HepG2 (cell line): ENCODE data around the gene THOC6. TPM values are rescaled to one million over a fixed set of nuclear protein-coding genes. Genes with fewer than 3 reads are reported as not detected.

Experiments used
- AFF4 ChIP-seq: sonication (generic); formaldehyde crosslinking; IDR thresholded peaks from 2 replicates; pipeline ENCODE4 v1.4.0; 2020; ENCODE audit warnings: missing genetic modification reagents
- FOXA3 ChIP-seq: IDR thresholded peaks from 2 replicates; pipeline ENCODE4 v1.6.1; 2016; ENCODE audit warnings: missing genetic modification reagents, missing compliant biosample characterization
- HMG20A ChIP-seq: IDR thresholded peaks from 2 replicates; pipeline ENCODE4 v1.6.1; 2016; ENCODE audit warnings: borderline replicate concordance
- HNF4G ChIP-seq, 2 experiments: sonication (generic) in 1 of 2; formaldehyde crosslinking in 1 of 2; IDR thresholded peaks; 2 replicates each; pipeline versions ENCODE4 v1.4.0 to v1.6.1; 2011 to 2020; ENCODE audit warnings: borderline replicate concordance in 2 of 2, low read depth in 2 of 2, mild to moderate bottlenecking in 2 of 2, low read length in 1 of 2, missing genetic modification reagents in 1 of 2, moderate library complexity in 1 of 2
- KIAA2018 ChIP-seq: sonication (generic); formaldehyde crosslinking; IDR thresholded peaks from 2 replicates; pipeline ENCODE4 v1.5.0; 2020; ENCODE audit warnings: mild to moderate bottlenecking, missing genetic modification reagents, borderline replicate concordance
- SMARCC2 ChIP-seq: fragments of 450-650 bp; IDR thresholded peaks from 2 replicates; pipeline ENCODE4 v1.6.1; 2017; ENCODE audit warnings: antibody characterized with exemption, mild to moderate bottlenecking
- SPEN ChIP-seq: sonication (generic); formaldehyde crosslinking; IDR thresholded peaks from 2 replicates; pipeline ENCODE4 v1.5.1; 2020; ENCODE audit warnings: low read depth, mild to moderate bottlenecking, missing genetic modification reagents
- THAP11 ChIP-seq: IDR thresholded peaks from 2 replicates; pipeline ENCODE4 v1.6.1; 2016; ENCODE audit warnings: missing biosample characterization, missing genetic modification reagents
- ZNF121 ChIP-seq: sonication (generic); formaldehyde crosslinking; IDR thresholded peaks from 2 replicates; pipeline ENCODE4 v1.5.0; 2020; ENCODE audit warnings: mild to moderate bottlenecking, missing genetic modification reagents
- ZNF274 ChIP-seq: sonication (generic); formaldehyde crosslinking; IDR thresholded peaks from 2 replicates; pipeline ENCODE4 v1.5.1; 2020; ENCODE audit warnings: mild to moderate bottlenecking, missing genetic modification reagents
- ZNF343 ChIP-seq: sonication (generic); formaldehyde crosslinking; IDR thresholded peaks from 2 replicates; pipeline ENCODE4 v1.4.0; 2020; ENCODE audit warnings: mild to moderate bottlenecking, missing genetic modification reagents
- ZNF501 ChIP-seq: sonication (generic); formaldehyde crosslinking; IDR thresholded peaks from 2 replicates; pipeline ENCODE4 v1.5.1; 2020; ENCODE audit warnings: mild to moderate bottlenecking, moderate library complexity, missing genetic modification reagents
- polyA plus RNA-seq, 8 experiments: library from polyadenylated mRNA; depleted of rRNA in 3 of 8; stranded (reverse) in 7 of 8; unstranded in 1 of 8; fragments of >200 nt; fragmentation: Illumina TruSeq in 4 of 8; extraction: Trizol in 4 of 8; gene quantifications; 2 replicates each; pipeline versions ENCODE4 v1.2.1 to v1.2.3, GENCODE V29; 2011 to 2016; ENCODE audit warnings: low read depth in 4 of 8, missing spikeins in 1 of 8, mixed read lengths in 1 of 8; ENCODE audit not compliant: insufficient read depth in 1 of 8
- total RNA-seq, 5 experiments: library from RNA; depleted of rRNA; stranded (reverse); fragments of >200 nt; fragmentation: Illumina TruSeq; extraction: Trizol; gene quantifications; 2 replicates each; pipeline ENCODE4 v1.2.3, GENCODE V29; 2016; ENCODE audit warnings: low read depth in 1 of 5
- TF ChIP-seq, protein P1 (sequence below): sonication (generic); formaldehyde crosslinking; IDR thresholded peaks from 2 replicates; pipeline ENCODE4 v1.8.0; 2022; ENCODE audit warnings: mild to moderate bottlenecking, missing genetic modification reagents, borderline replicate concordance
- TF ChIP-seq, protein P2 (sequence below), 2 experiments: fragments of 450-650 bp in 1 of 2; sonication (generic) in 1 of 2; formaldehyde crosslinking; IDR thresholded peaks; 2 replicates each; pipeline versions ENCODE4 v1.5.0 to v1.8.0; 2020 to 2022; ENCODE audit warnings: mild to moderate bottlenecking in 1 of 2, missing genetic modification reagents in 1 of 2

Gene THOC6
- total and polyA plus RNA-seq, 2 of the 13 experiments (the other 11 are each of a cell fraction or from before 2014, with no cell fraction given) = 32.1 to 37.0 TPM

DNA sequence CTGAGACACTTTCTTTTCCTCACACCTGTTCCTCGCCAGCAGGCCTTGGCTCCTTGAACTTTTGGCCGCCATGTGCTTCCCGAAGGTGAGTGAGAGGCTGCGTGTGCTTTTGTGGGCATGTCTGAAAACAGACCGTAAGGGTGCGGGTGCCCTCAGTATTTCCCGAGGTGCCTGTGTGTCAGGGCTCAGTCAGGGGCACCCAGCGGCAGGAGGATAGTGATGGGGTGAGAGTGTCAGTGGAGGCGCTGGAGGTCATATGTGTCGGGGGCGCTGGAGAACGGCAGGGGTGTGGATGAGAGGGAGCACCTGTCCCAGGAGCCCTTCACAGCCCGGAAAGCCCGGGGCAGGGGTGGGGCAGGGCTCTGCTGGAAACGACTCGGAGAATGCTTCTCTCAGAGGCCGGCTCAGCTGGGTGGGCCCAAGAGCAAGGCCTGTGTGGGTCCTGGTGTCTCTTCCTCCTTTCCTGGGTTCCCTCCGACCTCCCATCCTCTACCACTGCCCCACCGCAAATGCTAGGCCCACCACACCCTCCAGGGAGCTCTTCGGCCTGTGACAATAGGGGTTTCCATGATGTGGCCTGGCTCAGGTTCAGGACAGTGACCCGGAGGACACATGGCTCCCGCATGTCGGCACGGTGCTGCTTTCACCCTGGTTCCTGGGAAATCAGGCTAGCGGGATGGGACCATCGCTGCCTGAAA is 42.1 kb downstream of the THOC6 start (continued):
- TF ChIP-seq KIAA2018 (CRISPR knock-in tag) (no peak), ZNF501 (CRISPR knock-in tag) (peak; percentile 5; the same call in 1 of the 2 replicates), FOXA3 (CRISPR knock-in tag) (no peak), HNF4G (IDR thresholded peaks at IDR 0.05; ENCODE audit: borderline replicate concordance, low read depth, low read length) (no peak), HNF4G (CRISPR knock-in tag; IDR thresholded peaks at IDR 0.05; ENCODE audit: borderline replicate concordance, low read depth) (no peak), THAP11 (no peak), HMG20A (CRISPR knock-in tag) (no peak), ZNF343 (CRISPR knock-in tag) (no peak), SMARCC2 (no peak), AFF4 (CRISPR knock-in tag) (no peak), ZNF274 (peak; percentile 1; the same call in 1 of the 2 replicates), ZNF121 (CRISPR knock-in tag) (no peak), SPEN (CRISPR knock-in tag) (no peak)
- TF ChIP-seq, protein P1, sequence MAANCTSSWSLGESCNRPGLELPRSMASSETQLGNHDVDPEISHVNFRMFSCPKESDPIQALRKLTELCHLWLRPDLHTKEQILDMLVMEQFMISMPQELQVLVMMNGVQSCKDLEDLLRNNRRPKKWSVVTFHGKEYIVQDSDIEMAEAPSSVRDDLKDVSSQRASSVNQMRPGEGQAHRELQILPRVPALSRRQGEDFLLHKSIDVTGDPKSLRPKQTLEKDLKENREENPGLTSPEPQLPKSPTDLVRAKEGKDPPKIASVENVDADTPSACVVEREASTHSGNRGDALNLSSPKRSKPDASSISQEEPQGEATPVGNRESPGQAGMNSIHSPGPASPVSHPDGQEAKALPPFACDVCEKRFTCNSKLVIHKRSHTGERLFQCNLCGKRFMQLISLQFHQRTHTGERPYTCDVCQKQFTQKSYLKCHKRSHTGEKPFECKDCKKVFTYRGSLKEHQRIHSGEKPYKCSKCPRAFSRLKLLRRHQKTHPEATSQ (CRISPR knock-in tag) = no peak
- TF ChIP-seq, protein P2, sequence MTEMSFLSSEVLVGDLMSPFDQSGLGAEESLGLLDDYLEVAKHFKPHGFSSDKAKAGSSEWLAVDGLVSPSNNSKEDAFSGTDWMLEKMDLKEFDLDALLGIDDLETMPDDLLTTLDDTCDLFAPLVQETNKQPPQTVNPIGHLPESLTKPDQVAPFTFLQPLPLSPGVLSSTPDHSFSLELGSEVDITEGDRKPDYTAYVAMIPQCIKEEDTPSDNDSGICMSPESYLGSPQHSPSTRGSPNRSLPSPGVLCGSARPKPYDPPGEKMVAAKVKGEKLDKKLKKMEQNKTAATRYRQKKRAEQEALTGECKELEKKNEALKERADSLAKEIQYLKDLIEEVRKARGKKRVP (CRISPR knock-in tag; IDR thresholded peaks at IDR 0.05) = 0 out of 4 replicates have a peak, but pooled peaks of 1 of the 2 experiments have one; percentile 5
